HepG2 (cell line): Measurements from ENCODE around the gene ATP12A. TPM values are rescaled to one million over a fixed set of nuclear protein-coding genes. Genes with fewer than 3 reads are reported as not detected.

ENCODE experiments used
- ATAC-seq: fragments of 200-7000 bp; cut with Tn5 transposase; 3 replicates; pipeline ENCODE4 v1.9.1; 2020; ENCODE audit warnings: mild to moderate bottlenecking, moderate library complexity
- BruUV-seq: library from RNA; stranded (reverse); fragments of 400-500 nt; replicated peaks from 2 replicates; lab custom pipeline; 2021; lab: Mats Ljungman, UMichigan
- CTCF ChIA-PET: fragments of 300-600 bp; formaldehyde crosslinking; extraction: SDS; loops from one replicate; lab custom pipeline; 2021; ENCODE audit warnings: low total read pairs, inconsistent platforms, low intra/inter-chr PET ratio; lab: Yijun Ruan, JAX
- POLR2A ChIA-PET: fragments of 350-600 bp; sonication (Branson Sonifier 250); formaldehyde crosslinking; loops from one replicate; lab custom pipeline; 2020; ENCODE audit warnings: antibody characterized with exemption, inconsistent platforms; lab: Yijun Ruan, JAX
- DNase-seq: peaks from one replicate; pipeline ENCODE4 v3.0.0-alpha.2; 2015; ENCODE audit warnings: low spot score
- FAIRE-seq: peaks from 3 replicates; lab custom pipeline; 2011; peaks lifted over from hg19 to GRCh38; lab: Jason Lieb, UNC
- H2AFZ ChIP-seq: one replicate; pipeline ENCODE4 v1.6.1; 2011; ENCODE audit warnings: low read length, inconsistent platforms
- H3K27ac ChIP-seq: fragments of 300-600 bp; 3 replicates; pipeline ENCODE4 v1.8.0; 2011; ENCODE audit warnings: mixed run types, mild to moderate bottlenecking, mixed read lengths, low read length, inconsistent platforms; ENCODE audit not compliant: insufficient read depth; ENCODE audit errors: extremely low read length
- H3K27me3 ChIP-seq, 2 experiments: fragments of 200-600 bp in 1 of 2; 2 replicates in 1 of 2; 3 replicates in 1 of 2; pipeline versions ENCODE4 v1.6.0 to v1.8.0; 2011; ENCODE audit warnings: low read length in 2 of 2, mild to moderate bottlenecking in 2 of 2, moderate library complexity in 2 of 2, inconsistent platforms in 1 of 2; ENCODE audit not compliant: insufficient read depth in 2 of 2, control insufficient read depth in 1 of 2
- H3K36me3 ChIP-seq, 2 experiments: fragments of 200-600 bp in 1 of 2; replicated peaks in 1 of 2; 2 replicates in 1 of 2; 3 replicates in 1 of 2; pipeline versions ENCODE4 v1.5.1 to v1.8.0; 2011; ENCODE audit warnings: low read length in 2 of 2, inconsistent platforms in 1 of 2; ENCODE audit not compliant: insufficient read depth in 2 of 2, control insufficient read depth in 1 of 2
- H3K4me1 ChIP-seq: 2 replicates; pipeline ENCODE4 v1.5.1; 2012; ENCODE audit warnings: low read length, inconsistent platforms; ENCODE audit not compliant: insufficient read depth
- H3K4me2 ChIP-seq: 2 replicates; pipeline ENCODE4 v1.6.0; 2011; ENCODE audit warnings: low read depth, low read length, inconsistent platforms
- H3K4me3 ChIP-seq, 3 experiments: fragments of 200-600 bp in 1 of 3; sonication (generic), shearing (Covaris generic) in 1 of 3; replicated peaks in 1 of 3; 2 replicates each; pipeline ENCODE4 v1.5.1; 2011 to 2016; ENCODE audit warnings: low read length in 3 of 3, inconsistent platforms in 2 of 3, low read depth in 2 of 3, mild to moderate bottlenecking in 2 of 3, control low read depth in 1 of 3, mixed read lengths in 1 of 3; ENCODE audit not compliant: insufficient read depth in 1 of 3
- H3K79me2 ChIP-seq: one replicate; pipeline ENCODE4 v1.6.1; 2011; ENCODE audit warnings: low read length, inconsistent platforms; ENCODE audit not compliant: insufficient read depth
- H3K9ac ChIP-seq: 2 replicates; pipeline ENCODE4 v1.6.0; 2011; ENCODE audit warnings: mild to moderate bottlenecking, low read depth, low read length, inconsistent platforms; ENCODE audit not compliant: insufficient read depth
- H3K9me3 ChIP-seq: 2 replicates; pipeline ENCODE4 v1.5.1; 2012; ENCODE audit warnings: mild to moderate bottlenecking, low read length
- H4K20me1 ChIP-seq: 2 replicates; pipeline ENCODE4 v1.6.0; 2011; ENCODE audit warnings: inconsistent platforms, mild to moderate bottlenecking, low read length, moderate library complexity; ENCODE audit not compliant: insufficient read depth
- ATF7 ChIP-seq, 2 experiments: fragments of 450-650 bp in 1 of 2; sonication (generic) in 1 of 2; formaldehyde crosslinking in 1 of 2; IDR thresholded peaks; 2 replicates each; pipeline versions ENCODE4 v1.4.0 to v1.6.1; 2016 to 2020; ENCODE audit warnings: antibody characterized with exemption in 1 of 2, mild to moderate bottlenecking in 1 of 2, missing genetic modification reagents in 1 of 2
- HOXA5 ChIP-seq: sonication (generic); formaldehyde crosslinking; IDR thresholded peaks from 2 replicates; pipeline ENCODE4 v1.4.0; 2020; ENCODE audit warnings: missing genetic modification reagents
- NAIF1 ChIP-seq: sonication (generic); formaldehyde crosslinking; IDR thresholded peaks from 2 replicates; pipeline ENCODE4 v1.5.0; 2020; ENCODE audit warnings: mild to moderate bottlenecking, missing genetic modification reagents, borderline replicate concordance
- RCOR2 ChIP-seq: IDR thresholded peaks from 2 replicates; pipeline ENCODE4 v1.6.1; 2016; ENCODE audit warnings: missing biosample characterization, missing genetic modification reagents
- SMYD3 ChIP-seq: sonication (generic); formaldehyde crosslinking; IDR thresholded peaks from 2 replicates; pipeline ENCODE4 v1.8.1; 2023; ENCODE audit warnings: mild to moderate bottlenecking, missing genetic modification reagents
- THAP7 ChIP-seq: sonication (generic); formaldehyde crosslinking; IDR thresholded peaks from 2 replicates; pipeline ENCODE4 v1.8.1; 2023; ENCODE audit warnings: mild to moderate bottlenecking, missing genetic modification reagents
- ZBTB33 ChIP-seq: sonication (generic); formaldehyde crosslinking; IDR thresholded peaks from 2 replicates; pipeline ENCODE4 v1.4.0; 2020; ENCODE audit warnings: missing genetic modification reagents
- ZMYM2 ChIP-seq: sonication (generic); formaldehyde crosslinking; IDR thresholded peaks from 2 replicates; pipeline ENCODE4 v1.8.0; 2022; ENCODE audit warnings: mild to moderate bottlenecking, missing genetic modification reagents
- ZNF10 ChIP-seq: sonication (generic); formaldehyde crosslinking; IDR thresholded peaks from 2 replicates; pipeline ENCODE4 v1.4.0; 2020; ENCODE audit warnings: mild to moderate bottlenecking, low read depth, missing genetic modification reagents, borderline replicate concordance
- ZNF549 ChIP-seq: sonication (generic); formaldehyde crosslinking; IDR thresholded peaks from 2 replicates; pipeline ENCODE4 v1.5.0; 2020; ENCODE audit warnings: missing genetic modification reagents
- ZNF782 ChIP-seq: sonication (generic); formaldehyde crosslinking; IDR thresholded peaks from 2 replicates; pipeline ENCODE4 v1.4.0; 2020; ENCODE audit warnings: missing genetic modification reagents, mild to moderate bottlenecking, borderline replicate concordance
- WGBS: methylation state at CpG from one replicate; pipeline ENCODE4 v1.1.6; 2017; ENCODE audit warnings: low lambda C conversion rate; 5-methylcytosine and 5-hydroxymethylcytosine counted together
- in situ Hi-C: cut with HindIII; loops from 2 replicates; pipeline ENCODE4 v1.10.0; 2017; ENCODE audit warnings: low pct_unique_long_range_greater_than_20kb; ENCODE audit not compliant: extremely low pct_ligation_motif_present
- intact Hi-C: fragments of 100-400 bp; cut with micrococcal nuclease; formaldehyde crosslinking; loops from one replicate; pipeline ENCODE4 v1.10.0; 2022; ENCODE audit not compliant: unreplicated experiment
- polyA plus RNA-seq, 8 experiments: library from polyadenylated mRNA; depleted of rRNA in 3 of 8; stranded (reverse) in 7 of 8; unstranded in 1 of 8; fragments of >200 nt; fragmentation: Illumina TruSeq in 4 of 8; extraction: Trizol in 4 of 8; gene quantifications; 2 replicates each; pipeline versions ENCODE4 v1.2.1 to v1.2.3, GENCODE V29; 2011 to 2016; ENCODE audit warnings: low read depth in 4 of 8, missing spikeins in 1 of 8, mixed read lengths in 1 of 8; ENCODE audit not compliant: insufficient read depth in 1 of 8
- total RNA-seq, 5 experiments: library from RNA; depleted of rRNA; stranded (reverse); fragments of >200 nt; fragmentation: Illumina TruSeq; extraction: Trizol; gene quantifications; 2 replicates each; pipeline ENCODE4 v1.2.3, GENCODE V29; 2016; ENCODE audit warnings: low read depth in 1 of 5
- TF ChIP-seq, protein P1 (sequence below): sonication (generic); formaldehyde crosslinking; conservative IDR thresholded peaks from 2 replicates; pipeline ENCODE4 v1.8.0; 2022; ENCODE audit warnings: missing genetic modification reagents

ATP12A gene
- total and polyA plus RNA-seq, 2 of the 13 experiments (the other 11 are each of a cell fraction or from before 2014, with no cell fraction given) = not detected

DNA sequence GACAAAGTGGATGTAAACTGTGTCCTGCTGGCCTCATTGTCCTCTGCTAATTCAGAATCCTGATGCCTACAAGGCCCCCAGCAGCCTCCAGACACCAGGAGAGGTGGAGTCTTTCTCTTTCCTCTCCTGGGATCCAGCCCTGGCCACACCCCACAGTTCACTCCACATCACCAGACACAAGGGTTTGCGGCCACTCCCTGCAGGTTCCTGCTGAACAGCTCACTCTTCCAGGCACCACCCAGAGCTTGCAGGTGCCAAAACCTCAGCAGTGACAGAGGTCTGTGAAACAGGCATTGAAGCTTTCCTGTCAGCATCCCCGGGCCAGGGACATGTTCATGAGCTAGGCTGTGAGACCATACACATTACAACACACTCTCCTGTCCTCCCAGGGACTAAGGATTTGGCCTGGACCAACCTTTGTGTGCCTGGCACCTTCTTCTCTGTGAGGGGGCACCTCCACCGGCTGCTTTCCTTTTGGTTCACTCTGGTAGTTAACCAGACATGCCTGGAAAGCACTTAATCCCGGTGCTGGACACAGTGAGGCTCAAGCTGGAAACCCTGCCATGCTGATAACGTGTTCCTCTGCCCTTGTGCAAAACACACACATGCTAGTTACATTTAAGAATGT is 11.1 kb upstream of the ATP12A start:
- H3K9me3 ChIP-seq = no peaks in the 10 kb centered on the region
- H2AFZ ChIP-seq = no peak overlapping the region
- H3K79me2 ChIP-seq = no peaks in the 10 kb centered on the region
- peaks cover 9% of the 10 kb centered on the region; the same call in 1 of the 2 replicates for H3K4me1 ChIP-seq
- no peak for ATAC-seq
- H4K20me1 ChIP-seq = no peaks in the 10 kb centered on the region
- no TSS peak for BruUV-seq
- POLR2A ChIA-PET = no interaction called here
- no peak overlapping the region for H3K4me2 ChIP-seq
- 6% methylated on average over 3 of the region's 5 CpGs for WGBS
- CTCF ChIA-PET = no interaction called here
- H3K9ac ChIP-seq = no peak overlapping the region
- intact Hi-C loops = no loop called here
- no peaks in the 10 kb centered on the region for H3K36me3 ChIP-seq
- TF ChIP-seq NAIF1 = no peak
- TF ChIP-seq SMYD3 = no peak
- TF ChIP-seq HOXA5 (CRISPR knock-in tag) = no peak
- TF ChIP-seq THAP7 (CRISPR knock-in tag) = no peak
- no peak for TF ChIP-seq ATF7 (IDR thresholded peaks at IDR 0.05)
- TF ChIP-seq ATF7 (CRISPR knock-in tag; IDR thresholded peaks at IDR 0.05) = no peak
- TF ChIP-seq ZMYM2 (CRISPR knock-in tag) = no peak
- TF ChIP-seq, protein P1, sequence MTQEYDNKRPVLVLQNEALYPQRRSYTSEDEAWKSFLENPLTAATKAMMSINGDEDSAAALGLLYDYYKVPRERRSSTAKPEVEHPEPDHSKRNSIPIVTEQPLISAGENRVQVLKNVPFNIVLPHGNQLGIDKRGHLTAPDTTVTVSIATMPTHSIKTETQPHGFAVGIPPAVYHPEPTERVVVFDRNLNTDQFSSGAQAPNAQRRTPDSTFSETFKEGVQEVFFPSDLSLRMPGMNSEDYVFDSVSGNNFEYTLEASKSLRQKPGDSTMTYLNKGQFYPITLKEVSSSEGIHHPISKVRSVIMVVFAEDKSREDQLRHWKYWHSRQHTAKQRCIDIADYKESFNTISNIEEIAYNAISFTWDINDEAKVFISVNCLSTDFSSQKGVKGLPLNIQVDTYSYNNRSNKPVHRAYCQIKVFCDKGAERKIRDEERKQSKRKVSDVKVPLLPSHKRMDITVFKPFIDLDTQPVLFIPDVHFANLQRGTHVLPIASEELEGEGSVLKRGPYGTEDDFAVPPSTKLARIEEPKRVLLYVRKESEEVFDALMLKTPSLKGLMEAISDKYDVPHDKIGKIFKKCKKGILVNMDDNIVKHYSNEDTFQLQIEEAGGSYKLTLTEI (CRISPR knock-in tag) = no peak
- no peak for TF ChIP-seq ZNF10 (CRISPR knock-in tag)
- TF ChIP-seq ZBTB33 (CRISPR knock-in tag) = no peak
- no peak for TF ChIP-seq ZNF782
- no peak for TF ChIP-seq ZNF549 (CRISPR knock-in tag)
- no peak for TF ChIP-seq RCOR2 (CRISPR knock-in tag)
- TF ChIP-seq, all 625 proteins: peak for 0
- peaks cover 2 to 29% of the 10 kb centered on the region in 2 experiments; a peak in 4 of 5 replicates for H3K27me3 ChIP-seq
- in situ Hi-C loops = no loop called here
- no peak overlapping the region for H3K27ac ChIP-seq
- DNase-seq (no peak), FAIRE-seq (no peak)
- no peak overlapping the region for H3K4me3 ChIP-seq
